Spleen (tissue), 11 donors: ENCODE results near the gene CCDC154. TPM values are rescaled to one million over a fixed set of nuclear protein-coding genes. Genes with fewer than 3 reads are reported as not detected.

ENCODE experiments used
- DNase-seq: peaks from one replicate; pipeline ENCODE4 v3.0.0-alpha.2; 2020
- H3K27ac ChIP-seq, 8 donors: fragments of 200-600 bp; sonication (generic) in 7 of 8; 1 replicate in 4 of 8; 2 replicates in 4 of 8; pipeline versions ENCODE4 v1.5.0 to v1.8.0; 2016 to 2021; ENCODE audit warnings: inconsistent platforms in 4 of 8, mild to moderate bottlenecking in 4 of 8, moderate library complexity in 1 of 8
- H3K27me3 ChIP-seq, 7 donors: fragments of 200-600 bp; sonication (generic) in 6 of 7; replicated peaks in 1 of 7; 1 replicate in 4 of 7; 2 replicates in 3 of 7; pipeline versions ENCODE4 v1.5.0 to v1.8.0; 2016 to 2021; ENCODE audit warnings: inconsistent platforms in 3 of 7, mild to moderate bottlenecking in 1 of 7
- H3K36me3 ChIP-seq, 6 donors: fragments of 200-600 bp; sonication (generic) in 5 of 6; 1 replicate in 4 of 6; 2 replicates in 2 of 6; pipeline versions ENCODE4 v1.5.0 to v1.8.0; 2016 to 2021; ENCODE audit warnings: inconsistent platforms in 2 of 6
- H3K4me1 ChIP-seq, 6 donors: fragments of 200-600 bp; sonication (generic) in 5 of 6; 1 replicate in 3 of 6; 2 replicates in 3 of 6; pipeline versions ENCODE4 v1.5.0 to v1.8.0; 2016 to 2021; ENCODE audit warnings: inconsistent platforms in 3 of 6
- H3K4me3 ChIP-seq, 8 donors: fragments of 200-600 bp; sonication (generic) in 7 of 8; 1 replicate in 4 of 8; 2 replicates in 4 of 8; pipeline versions ENCODE4 v1.5.0 to v1.8.0; 2016 to 2021; ENCODE audit warnings: inconsistent platforms in 4 of 8, mild to moderate bottlenecking in 4 of 8, moderate library complexity in 2 of 8
- H3K9me3 ChIP-seq, 8 donors: fragments of 200-600 bp; sonication (generic) in 7 of 8; 1 replicate in 4 of 8; 2 replicates in 4 of 8; pipeline versions ENCODE4 v1.5.0 to v1.8.0; 2016 to 2021; ENCODE audit warnings: inconsistent platforms in 4 of 8
- CTCF ChIP-seq, 11 experiments: fragments of 200-600 bp in 7 of 11; fragments of 450-650 bp in 4 of 11; sonication (generic) in 4 of 11; IDR thresholded peaks in 8 of 11; conservative IDR thresholded peaks in 3 of 11; 1 replicate in 7 of 11; 2 replicates in 4 of 11; pipeline versions ENCODE4 v1.4.0 to v1.8.0; 2016 to 2021; ENCODE audit warnings: antibody characterized with exemption in 11 of 11, inconsistent platforms in 4 of 11, mild to moderate bottlenecking in 1 of 11
- POLR2A ChIP-seq, 3 donors: fragments of 450-650 bp; IDR thresholded peaks; one replicate each; pipeline ENCODE4 v1.5.1; 2017; ENCODE audit warnings: antibody characterized with exemption in 3 of 3, mild to moderate bottlenecking in 1 of 3
- POLR2AphosphoS5 ChIP-seq, 3 donors: sonication (generic); formaldehyde crosslinking; IDR thresholded peaks; one replicate each; pipeline ENCODE4 v1.5.1; 2017; ENCODE audit warnings: antibody characterized with exemption in 3 of 3
- WGBS, 5 donors: extraction: QIAGEN DNeasy Blood & Tissue Kit in 3 of 5; methylation state at CpG; one replicate each; pipeline versions ENCODE4 v1.1.5 to v1.1.7; 2013 to 2018; 5-methylcytosine and 5-hydroxymethylcytosine counted together
- intact Hi-C: fragments of 100-400 bp; cut with DNase I; formaldehyde crosslinking; loops from one replicate; pipeline ENCODE4 v1.15.0; 2023; ENCODE audit warnings: low total_unique reads
- polyA plus RNA-seq, 3 donors: library from polyadenylated mRNA; stranded (reverse); fragments of 200-250 nt; gene quantifications; one replicate each; pipeline ENCODE4 v1.2.1, GENCODE V29; 2013
- total RNA-seq, 7 donors: library from RNA; depleted of rRNA in 3 of 7; stranded (reverse); fragments of >200 nt in 3 of 7; fragmentation: NEBNext Ultra II Directional in 4 of 7; extraction: Animal tissue kit (Norgen Biotek cat#: 25700) in 4 of 7; gene quantifications; one replicate each; pipeline versions ENCODE4 v1.1.0 to v1.2.1, GENCODE V29; 2016 to 2021
- donor health status: healthy with polysubstance abuse.
- donor health status: DM: no; HTN: no; CAD: no; lungs with moderate emphysema.
- donor health status: DM: no; HTN: no; CAD: no.
- donor health status: Bipolar disorder and iron deficiency.
- donor health status: healthy.
- donor health status: DM: no; HTN: no; CAD: no.
- donor health status: DM: yes; HTN: yes; CAD: no.

The CCDC154 gene
- total and polyA plus RNA-seq, 10 donors: 1.6 to 18.2 (median 5.5) TPM

- H3K36me3 ChIP-seq: no peaks in the 10 kb centered on the region
- H3K27ac ChIP-seq: no peak overlapping the region
- peaks cover 0 to 27% (median 0%) of the 10 kb centered on the region in 7 donors for H3K27me3 ChIP-seq
- no peaks in the 10 kb centered on the region for H3K9me3 ChIP-seq
- TF ChIP-seq POLR2AphosphoS5 (IDR thresholded peaks at IDR 0.05) (peak in 2 of 3 donors; percentile 43 to 46), POLR2A (IDR thresholded peaks at IDR 0.05) (no peak)
- no peak overlapping the region for H3K4me3 ChIP-seq
- intact Hi-C loops: loop anchor here (10.0 kb wide), 1 partner anchor 189 kb away; the partner anchor contains the start of genes CRAMP1 and IFT140
- DNase-seq: no peak
- H3K4me1 ChIP-seq: peaks cover 0 to 36% (median 18%) of the 10 kb centered on the region in 6 donors
- WGBS, 5 donors: 68 to 86% (median 72%) methylated on average over 14 to 16 of the region's 16 CpGs
Measured at GRCh38 chr16:1425616-1426370, 18.6 kb downstream of the CCDC154 start.

- intact Hi-C loops: loop anchor here (10.0 kb wide), 1 partner anchor 191 kb away; the partner anchor contains the start of genes CRAMP1 and IFT140
- peak; percentile 70 for DNase-seq
- no peak overlapping the region for H3K4me3 ChIP-seq
- no peak overlapping the region for H3K27ac ChIP-seq
- WGBS, 5 donors: 89 to 96% (median 94%) methylated on average over 12 of the region's 12 CpGs
- peaks cover 0 to 14% (median 0%) of the 10 kb centered on the region in 7 donors for H3K27me3 ChIP-seq
- H3K9me3 ChIP-seq: no peaks in the 10 kb centered on the region
- TF ChIP-seq CTCF (IDR thresholded peaks at IDR 0.05 in 8 of 11, conservative IDR thresholded peaks at IDR 0.05 in 3 of 11) (no peak), POLR2AphosphoS5 (IDR thresholded peaks at IDR 0.05) (no peak), POLR2A (IDR thresholded peaks at IDR 0.05) (no peak)
- peaks cover 11 to 48% (median 31%) of the 10 kb centered on the region in 6 donors for H3K4me1 ChIP-seq
- no peaks in the 10 kb centered on the region for H3K36me3 ChIP-seq
Measured at GRCh38 chr16:1424028-1424427, 20.3 kb downstream of the CCDC154 start.

- Histone ChIP-seq H3K27me3 (no peaks in the 10 kb centered on the region), H3K27ac (peak overlapping the region in 7 of 8 donors; percentile 96 to 98 (median 96))
Measured at GRCh38 chr16:1422076-1422475, 22.3 kb downstream of the CCDC154 start.

GRCh38 chr16:1420111-1420539 is 24.2 kb downstream of the CCDC154 start:
- H3K9me3 ChIP-seq: no peaks in the 10 kb centered on the region
- peak overlapping the region; percentile 85 to 99 (median 94) for H3K4me3 ChIP-seq
- intact Hi-C loops: loop anchor here (10.0 kb wide), 1 partner anchor 195 kb away; the partner anchor contains the start of genes CRAMP1 and IFT140
- 0 to 5% (median 2%) methylated on average over 4 to 22 of the region's 22 CpGs for WGBS, 5 donors
- TF ChIP-seq CTCF (IDR thresholded peaks at IDR 0.05 in 8 of 11, conservative IDR thresholded peaks at IDR 0.05 in 3 of 11): no peak
- TF ChIP-seq POLR2A (IDR thresholded peaks at IDR 0.05): no peak
- no peak for TF ChIP-seq POLR2AphosphoS5 (IDR thresholded peaks at IDR 0.05)
- peak overlapping the region; percentile 96 to 98 (median 96) for H3K27ac ChIP-seq
- H3K27me3 ChIP-seq: no peaks in the 10 kb centered on the region
- H3K4me1 ChIP-seq: peaks cover 15 to 44% (median 38%) of the 10 kb centered on the region in 6 donors
- peaks cover 0 to 12% (median 3%) of the 10 kb centered on the region in 6 donors for H3K36me3 ChIP-seq
- no peak for DNase-seq

More at GRCh38 chr16:1422076-1422475, 22.3 kb downstream of the CCDC154 start:
- Histone ChIP-seq H3K36me3 (peaks cover 0 to 12% (median 3%) of the 10 kb centered on the region in 6 donors), H3K4me3 (no peak overlapping the region), H3K4me1 (peaks cover 15 to 49% (median 37%) of the 10 kb centered on the region in 6 donors), H3K9me3 (no peaks in the 10 kb centered on the region)
- intact Hi-C loops: loop anchor here (10.0 kb wide), 1 partner anchor 193 kb away; the partner anchor contains the start of genes CRAMP1 and IFT140
- 86 to 89% (median 87%) methylated on average over 10 of the region's 10 CpGs for WGBS, 5 donors
- no peak for TF ChIP-seq POLR2AphosphoS5 (IDR thresholded peaks at IDR 0.05)
- TF ChIP-seq POLR2A (IDR thresholded peaks at IDR 0.05): no peak
- no peak for TF ChIP-seq CTCF (IDR thresholded peaks at IDR 0.05 in 8 of 11, conservative IDR thresholded peaks at IDR 0.05 in 3 of 11)
- DNase-seq: no peak
